GM21786 (cell line): Measurements from ENCODE around the gene HS6ST2.

Source experiments
- ATAC-seq: cut with Tn5 transposase; IDR thresholded peaks from one replicate; pipeline ENCODE4 v1.9.1; 2021; ENCODE audit not compliant: unreplicated experiment

HS6ST2 gene

DNA sequence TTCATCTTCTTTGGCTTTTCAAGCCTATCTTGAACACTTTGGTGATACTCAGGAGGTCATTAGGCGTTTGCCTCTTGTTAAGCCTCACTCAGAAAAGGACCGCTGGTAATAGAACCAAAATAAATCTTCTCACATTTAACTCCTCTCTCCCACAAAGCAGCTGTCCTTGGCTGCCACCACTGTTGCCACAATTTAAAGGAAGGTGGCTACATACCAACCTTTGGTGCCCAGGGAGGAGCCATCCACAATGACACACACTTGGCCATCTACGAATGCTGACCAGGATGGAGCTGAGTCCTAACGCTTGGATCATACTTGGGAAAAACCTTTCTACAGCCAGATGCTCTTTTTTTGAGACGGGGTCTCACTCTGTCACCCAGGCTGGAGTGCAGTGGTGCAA, 210.2 kb downstream of the HS6ST2 start:
- no peak for ATAC-seq

DNA sequence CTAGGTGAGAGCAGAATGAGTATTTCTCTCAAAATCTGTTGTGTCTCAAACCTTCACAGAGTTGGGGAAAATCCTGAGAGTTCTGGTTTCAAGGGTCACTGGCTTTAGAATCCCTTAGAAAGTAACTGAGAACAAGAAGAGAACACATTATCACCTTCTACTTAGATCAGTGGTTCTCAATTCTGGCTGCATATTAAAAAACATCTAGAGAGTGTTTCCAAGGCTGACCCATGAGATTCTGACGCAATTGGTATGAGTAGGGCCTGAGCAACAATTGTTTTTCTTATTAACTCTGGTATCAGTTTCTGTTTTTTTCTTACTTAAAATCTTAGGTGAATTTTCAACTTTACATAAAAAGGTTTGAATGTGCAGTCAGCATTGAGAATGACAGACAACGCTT, 212.8 kb downstream of the HS6ST2 start:
- ATAC-seq = no peak

DNA sequence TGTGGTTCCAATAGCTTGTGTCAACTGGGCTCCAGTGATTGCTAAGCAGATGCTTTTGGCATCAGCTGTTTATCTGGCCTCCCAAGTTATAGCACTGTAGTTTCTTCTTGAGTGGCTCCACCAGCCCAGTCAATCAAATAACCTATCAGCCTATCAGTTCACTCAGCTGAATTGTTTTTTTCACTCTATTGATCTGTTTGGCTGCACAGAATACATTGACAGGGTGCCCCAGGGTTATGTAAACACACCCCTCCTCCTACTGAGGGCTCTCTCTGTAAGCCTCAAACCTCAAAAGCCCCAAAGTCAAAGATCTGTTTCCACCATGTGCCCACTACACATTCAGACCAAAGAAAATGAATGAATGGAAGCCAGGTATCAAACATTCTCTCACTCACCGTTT, 214.0 kb downstream of the HS6ST2 start:
- no peak for ATAC-seq

DNA sequence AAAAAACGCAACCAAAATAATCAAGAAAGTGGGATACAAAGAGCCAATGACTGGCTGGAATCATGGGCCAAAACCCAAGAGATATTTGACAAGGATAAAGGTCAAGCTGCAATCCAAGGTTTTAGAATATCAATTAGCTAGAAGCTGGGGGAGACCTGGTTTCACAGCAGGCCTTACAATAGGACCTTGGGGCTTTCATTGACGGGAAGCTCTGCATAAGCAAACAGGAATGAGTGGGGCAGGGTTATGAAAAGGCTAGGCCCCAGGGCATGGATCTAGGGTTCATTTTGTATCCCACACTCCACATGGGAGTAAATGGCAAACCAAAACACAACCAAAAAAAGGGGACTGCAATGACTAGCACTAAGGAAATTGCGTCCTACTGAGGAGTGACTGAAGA, 215.3 kb downstream of the HS6ST2 start:
- no peak for ATAC-seq

DNA sequence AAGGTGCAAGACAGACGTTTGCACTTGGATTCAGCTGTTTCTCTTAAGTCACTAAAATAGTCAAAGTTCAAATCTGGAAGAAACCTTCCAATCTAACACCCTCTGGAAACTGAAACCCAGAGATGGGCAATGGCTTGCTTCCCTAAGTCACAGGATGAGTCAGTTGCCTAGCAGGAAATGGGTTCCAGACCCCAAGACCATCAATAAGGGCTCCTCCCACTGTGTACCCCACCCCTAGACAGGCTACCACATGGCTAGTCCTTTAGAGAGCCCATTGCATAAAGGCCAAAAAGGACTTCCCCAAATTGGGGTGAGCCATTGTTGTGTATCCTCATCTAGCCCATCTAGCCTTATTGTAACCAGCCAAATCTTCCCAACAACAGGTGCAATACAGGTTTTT, 216.2 kb downstream of the HS6ST2 start:
- no peak for ATAC-seq

DNA sequence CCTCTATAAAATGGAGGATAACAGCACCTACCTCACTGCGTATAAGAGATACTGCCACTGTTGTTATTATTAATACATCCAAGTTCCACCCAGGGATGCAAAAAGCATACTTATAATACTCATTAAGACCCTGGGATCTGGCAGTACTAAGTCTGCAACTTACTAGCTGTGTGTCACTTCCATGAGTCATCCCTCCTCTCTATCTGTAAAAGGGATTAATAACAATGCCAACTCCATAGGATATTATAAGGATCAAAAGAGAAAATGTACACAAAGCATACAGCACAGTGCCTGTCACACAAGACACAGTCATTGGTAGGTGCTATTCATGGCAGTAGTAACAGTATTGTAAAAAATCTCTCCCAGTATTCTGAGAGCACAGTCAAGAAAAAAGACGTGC, 216.7 kb downstream of the HS6ST2 start:
- ATAC-seq = no peak

DNA sequence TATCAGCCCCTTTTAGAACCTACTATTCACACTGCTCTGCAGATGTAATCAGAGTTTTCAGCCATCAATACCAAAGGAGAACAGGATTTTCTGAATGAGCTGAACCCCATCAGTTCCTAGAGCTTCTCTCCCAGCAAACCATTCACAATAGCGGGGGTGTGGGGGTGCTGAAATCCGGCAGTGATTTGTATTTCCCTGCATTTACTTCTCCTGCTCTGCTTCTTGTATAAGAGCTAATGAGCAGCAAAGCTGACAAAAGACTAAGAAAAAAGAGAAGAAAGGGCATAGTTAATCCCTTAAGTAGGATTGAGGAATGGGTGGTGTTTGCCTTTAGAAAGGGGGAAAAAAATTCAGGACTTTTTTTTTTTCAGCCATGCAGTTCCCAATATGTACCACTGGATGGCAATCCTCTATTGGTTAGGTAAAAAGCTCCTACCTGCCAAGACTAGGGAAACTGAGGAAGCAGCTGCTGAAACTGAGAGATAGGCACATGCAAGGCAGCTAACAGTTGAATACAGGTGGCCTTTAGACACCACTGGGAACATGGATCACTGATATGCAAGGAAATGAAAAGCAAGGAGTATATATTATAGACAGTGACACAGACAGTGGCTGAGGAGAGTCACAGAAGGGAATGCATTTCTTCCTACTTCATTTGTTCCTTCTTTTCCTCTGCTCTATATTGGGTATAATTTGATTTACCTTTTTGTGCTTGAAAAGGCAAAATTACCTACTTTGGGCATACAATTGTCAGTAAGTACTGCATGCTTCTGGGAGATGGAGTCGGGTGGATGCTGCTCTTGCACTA, 217.9 kb downstream of the HS6ST2 start:
- no peak for ATAC-seq

DNA sequence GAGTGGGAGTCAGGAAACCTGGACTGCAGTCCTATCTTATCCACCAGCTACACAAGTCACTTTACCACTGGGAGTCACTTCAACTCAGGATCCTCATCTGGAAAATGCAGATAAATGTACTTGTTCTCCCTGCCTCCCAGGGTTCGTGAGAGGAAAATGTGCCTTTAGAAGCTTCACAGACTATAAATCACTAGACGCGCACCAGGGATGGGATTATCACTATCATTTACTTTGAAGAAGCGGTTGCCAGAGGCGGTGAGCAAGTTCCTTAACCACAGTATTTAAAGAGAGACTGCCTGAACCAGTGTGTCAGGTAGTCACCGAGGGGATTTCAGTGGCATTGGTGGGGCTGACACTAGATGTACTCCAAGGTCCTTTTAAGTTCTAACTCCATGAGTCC, 219.5 kb downstream of the HS6ST2 start:
- ATAC-seq = no peak

DNA sequence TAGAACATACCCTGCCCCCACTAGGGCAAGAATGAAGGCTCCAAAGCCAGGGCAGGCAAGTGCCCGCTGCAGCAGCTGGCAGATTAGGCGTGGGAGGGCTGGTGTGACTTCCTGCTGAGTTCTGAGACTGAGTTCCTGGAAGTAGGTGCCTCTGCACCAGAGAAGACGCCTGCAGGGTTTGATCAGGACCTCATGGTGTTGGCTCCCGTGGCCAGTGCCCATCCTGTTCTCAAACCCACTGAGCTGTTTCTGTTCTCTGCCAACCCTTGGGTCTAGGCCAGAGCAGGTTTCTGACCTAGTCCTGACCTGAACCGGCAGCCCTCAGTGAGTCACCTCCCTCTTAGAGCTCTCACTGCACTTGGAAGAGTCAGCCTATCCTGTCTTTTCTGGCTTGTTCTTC, 220.7 kb downstream of the HS6ST2 start:
- ATAC-seq = no peak

DNA sequence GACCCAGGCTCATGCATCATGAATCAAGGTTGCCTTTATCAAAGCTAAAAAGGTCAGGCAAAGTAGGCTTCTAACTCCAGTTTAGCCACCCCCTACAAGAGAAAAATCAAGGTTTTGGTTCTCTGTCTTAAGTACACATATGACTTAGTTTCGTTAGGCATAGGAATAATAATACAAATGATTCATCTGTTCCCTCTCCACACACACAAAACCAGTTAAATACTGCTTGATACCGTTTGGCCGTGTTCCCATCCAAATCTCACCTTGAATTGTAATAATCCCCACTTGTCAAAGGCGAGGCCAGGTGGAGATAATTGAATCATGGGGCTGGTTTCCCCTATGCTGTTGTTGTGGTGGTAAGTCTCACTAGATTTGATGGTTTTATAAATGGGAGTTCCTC, 226.2 kb downstream of the HS6ST2 start:
- no peak for ATAC-seq

DNA sequence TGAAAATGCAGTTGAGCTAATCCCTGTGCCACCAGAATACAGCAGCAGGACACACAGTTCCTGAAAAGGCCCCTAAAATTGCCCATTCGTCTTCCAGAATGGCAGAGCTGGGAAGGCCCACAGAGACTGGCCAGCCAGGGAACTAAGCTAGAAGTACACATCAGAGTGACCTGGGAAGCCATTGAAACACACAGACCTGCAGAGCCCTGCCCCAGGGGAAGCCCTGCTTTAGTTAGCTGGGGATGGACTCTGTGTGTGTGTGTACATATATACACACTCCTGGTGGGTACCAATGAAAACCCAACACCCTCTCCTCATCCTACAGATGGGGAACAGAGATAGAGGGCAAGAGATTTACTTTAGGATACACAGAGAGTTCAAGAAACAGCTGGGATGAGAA, 227.7 kb downstream of the HS6ST2 start:
- no peak for ATAC-seq

DNA sequence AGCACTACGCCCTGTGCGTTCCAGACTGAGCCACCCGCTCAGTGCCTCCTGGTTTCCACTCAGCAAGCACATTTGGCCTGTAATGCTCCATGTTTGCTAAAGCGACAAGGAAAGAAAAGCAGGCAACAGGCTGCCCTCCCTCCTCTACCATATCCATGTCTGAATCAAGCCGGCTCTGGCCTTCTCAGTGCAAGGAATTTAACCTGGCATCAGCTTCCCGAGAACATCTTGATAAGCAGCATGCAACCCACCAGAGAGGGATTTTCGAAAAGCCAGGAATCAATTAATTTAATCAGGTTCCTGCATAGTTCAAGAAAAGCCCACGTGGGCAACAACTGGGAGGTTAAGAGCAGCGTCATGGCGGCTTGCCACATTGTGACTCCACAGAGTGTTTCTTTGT, 228.2 kb downstream of the HS6ST2 start:
- ATAC-seq = no peak

DNA sequence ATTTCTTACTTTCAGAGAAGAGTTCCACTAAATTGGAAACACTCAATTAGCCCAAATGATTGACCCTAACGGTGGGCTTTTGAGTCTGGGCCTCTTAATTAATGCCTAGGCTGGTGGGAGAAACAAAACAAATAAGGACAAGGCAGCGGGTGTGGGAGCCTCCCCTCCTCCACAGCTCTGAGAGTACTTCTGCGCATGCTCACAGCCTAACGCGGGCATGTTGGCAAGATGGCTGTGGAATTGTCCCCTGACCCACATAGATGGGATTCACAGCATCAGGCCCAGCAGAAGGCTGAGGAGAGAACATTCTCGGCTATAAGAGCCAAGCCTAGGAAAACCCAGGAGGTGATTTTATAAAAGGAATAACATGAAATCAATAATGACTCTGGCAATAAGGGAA, 230.1 kb downstream of the HS6ST2 start:
- no peak for ATAC-seq

DNA sequence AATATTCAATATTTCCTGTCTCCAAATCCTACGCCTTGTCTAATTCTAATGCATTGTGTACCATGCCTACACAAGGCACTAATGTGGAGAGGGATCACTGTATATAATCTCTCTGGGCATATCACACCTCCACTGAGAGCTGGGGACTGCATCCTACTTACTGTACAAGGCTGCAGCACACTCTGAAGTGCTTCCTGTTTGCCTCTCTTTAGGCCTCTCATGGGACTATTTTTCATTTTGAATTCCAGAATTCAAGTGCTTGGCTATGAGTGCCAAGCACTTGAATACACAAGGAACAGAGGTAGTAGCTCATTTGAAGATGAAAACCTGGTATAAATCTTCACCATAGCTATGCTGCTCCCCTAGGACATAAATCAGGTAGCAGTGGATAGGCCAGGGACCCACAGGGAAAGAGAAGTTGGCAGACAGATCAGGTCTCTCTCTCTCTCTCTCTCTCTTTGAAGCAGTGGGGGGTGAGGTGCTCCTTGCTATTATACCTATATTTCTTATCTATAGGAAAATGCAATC, 239.9 kb downstream of the HS6ST2 start:
- no peak for ATAC-seq

DNA sequence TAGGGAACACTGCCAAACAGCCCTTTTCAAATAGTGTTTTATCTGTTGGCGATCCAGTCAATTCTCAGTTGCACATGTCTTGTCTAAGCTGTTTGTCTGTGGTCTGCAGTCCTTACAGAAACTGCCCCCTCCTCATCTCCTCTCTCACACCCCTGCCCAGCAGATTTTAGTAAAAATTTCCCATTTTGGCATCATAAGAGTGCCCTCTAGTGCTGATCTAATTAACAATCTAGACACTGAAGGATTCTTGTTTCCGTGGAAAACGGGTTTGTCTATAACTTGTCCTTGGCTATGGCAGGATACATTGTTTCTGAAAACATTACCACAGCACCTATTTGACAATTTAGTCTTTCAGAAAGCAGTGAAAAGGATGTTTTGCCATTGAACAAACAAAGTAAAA, 242.4 kb downstream of the HS6ST2 start:
- no peak for ATAC-seq

DNA sequence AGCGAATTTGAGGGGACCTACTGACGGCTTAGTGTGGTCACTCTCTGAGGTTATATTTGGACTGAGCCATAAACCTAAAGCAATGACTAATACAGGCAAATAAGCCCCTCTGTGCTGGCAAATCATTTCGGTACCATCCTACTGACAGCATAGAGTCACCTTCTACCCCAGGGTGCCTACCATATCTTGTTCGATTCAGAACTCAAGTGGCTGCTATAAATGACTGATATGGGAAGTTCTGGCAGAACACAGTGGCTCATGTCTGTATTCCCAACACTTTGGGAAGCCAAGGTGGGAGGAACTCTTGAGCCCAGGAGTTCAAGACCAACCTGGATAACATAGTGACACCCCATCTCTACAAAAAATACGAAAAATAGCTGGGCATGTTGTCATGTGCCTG, 243.5 kb downstream of the HS6ST2 start:
- ATAC-seq = no peak

DNA sequence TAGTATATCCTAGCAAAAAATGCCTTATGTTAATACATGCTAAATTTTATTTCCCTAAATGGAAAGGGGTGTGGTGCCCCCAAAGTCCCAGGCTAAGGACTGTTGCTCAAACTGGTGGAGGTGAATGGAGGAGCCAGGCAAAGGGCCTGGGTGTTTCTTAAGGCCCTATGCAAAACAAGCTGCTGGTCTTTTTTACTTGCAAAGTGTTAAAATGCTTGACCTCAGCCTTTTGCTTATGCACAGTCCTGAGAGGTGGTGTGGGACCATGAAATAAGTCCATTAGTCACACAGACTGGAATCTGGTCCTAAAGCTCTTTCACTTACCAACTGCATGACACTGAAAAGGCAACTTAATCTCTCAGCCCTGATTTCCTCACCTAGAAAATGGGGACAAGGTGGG, 246.1 kb downstream of the HS6ST2 start:
- no peak for ATAC-seq

DNA sequence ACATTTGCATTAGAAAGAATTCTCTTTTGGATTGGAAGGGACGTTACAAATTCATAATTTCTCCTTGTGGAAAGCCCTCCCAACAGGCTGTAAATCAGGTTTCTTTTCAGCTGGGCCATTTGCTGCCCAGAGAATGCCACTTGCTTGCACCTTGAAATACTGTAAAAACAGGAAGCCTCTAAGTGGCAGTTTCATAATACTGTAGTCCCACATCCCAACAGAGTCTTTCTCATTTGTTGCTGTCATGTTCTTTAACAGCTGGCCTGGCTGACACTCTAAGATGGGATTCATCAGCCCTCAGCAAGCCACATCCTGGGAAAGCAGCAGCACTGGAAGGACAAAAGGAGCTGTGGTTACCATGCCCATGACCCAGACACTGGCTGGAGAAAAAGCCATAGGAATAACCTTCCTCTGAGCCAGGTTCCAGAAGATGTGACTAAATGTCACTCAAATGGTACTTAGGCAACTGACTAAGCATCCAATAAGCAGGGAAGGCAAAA, 247.7 kb downstream of the HS6ST2 start:
- ATAC-seq = no peak

DNA sequence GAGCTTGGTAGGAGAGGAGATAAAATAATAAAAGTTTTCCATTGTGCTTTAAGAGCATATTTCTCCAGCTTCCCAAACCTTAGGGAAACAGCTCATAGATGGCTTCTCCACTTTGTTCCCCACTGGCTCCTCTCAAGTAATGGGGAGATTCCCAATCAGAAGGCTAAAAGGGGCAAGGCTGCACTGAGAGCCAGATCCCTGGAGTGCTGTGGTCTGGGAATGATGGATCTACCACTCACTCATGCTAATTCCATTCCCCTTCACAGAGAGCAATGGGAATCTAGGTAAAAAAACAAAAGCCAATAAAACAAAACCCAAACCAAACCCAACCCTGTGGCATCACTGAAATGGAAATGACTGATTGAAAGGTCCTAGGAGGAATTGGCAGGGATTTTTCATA, 249.9 kb downstream of the HS6ST2 start:
- ATAC-seq = no peak

DNA sequence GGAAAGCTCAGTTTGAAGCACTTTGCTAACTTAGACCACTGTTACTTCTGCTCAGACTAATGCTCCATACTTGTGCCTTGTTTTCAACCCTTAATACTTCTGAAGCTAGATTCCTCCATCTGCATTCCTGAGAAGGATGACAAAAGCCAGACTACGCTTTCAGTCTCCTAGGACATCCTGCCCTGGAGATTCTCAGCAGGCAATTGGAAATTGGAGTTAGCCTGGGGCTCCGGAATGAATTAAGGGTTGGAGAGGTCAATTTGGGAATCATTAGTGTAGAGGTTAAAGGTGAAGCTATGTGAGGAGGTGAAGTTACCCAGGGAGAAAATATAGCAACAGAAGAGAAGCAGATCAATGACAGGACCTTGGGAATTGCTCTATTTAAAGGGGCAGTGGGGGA, 253.7 kb downstream of the HS6ST2 start:
- ATAC-seq = no peak

DNA sequence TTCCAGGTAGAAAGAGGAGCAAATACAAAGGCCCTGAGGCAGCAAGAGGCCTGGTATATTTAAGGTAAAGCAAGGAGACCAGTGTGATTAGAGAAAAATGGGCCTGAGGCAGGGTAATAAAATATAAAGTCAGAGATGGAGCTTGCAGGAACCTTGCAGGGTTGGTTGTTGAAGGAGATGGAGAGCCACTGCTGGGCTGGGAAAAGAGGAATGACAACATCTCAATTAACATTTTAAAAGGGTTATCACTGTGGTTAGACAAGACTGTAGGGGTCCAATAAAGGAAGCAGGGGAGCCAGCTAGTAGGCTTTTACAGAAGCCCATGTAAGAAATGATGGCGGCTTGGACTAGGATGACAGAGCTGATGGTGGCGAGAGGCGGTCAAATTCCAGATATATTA, 264.0 kb downstream of the HS6ST2 start:
- ATAC-seq = no peak

DNA sequence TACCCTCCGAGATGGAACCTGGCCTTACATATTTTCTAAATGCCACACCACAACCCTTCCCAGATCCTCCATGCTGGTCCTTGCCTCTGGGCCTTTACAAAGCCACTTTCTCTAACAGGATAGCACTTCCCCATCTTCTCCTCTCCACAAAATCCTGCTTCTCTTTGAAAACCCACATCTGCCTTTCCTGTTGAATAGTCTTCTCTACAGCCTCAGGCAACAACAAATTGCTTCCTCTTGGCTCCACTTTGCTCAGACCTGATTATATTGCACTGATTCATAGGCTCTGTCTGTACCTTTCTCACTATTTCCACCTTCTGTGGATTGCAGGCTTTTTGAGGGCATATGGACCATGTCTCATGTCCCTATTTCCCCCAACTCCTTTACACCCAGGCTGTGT, 265.9 kb downstream of the HS6ST2 start:
- ATAC-seq = no peak

DNA sequence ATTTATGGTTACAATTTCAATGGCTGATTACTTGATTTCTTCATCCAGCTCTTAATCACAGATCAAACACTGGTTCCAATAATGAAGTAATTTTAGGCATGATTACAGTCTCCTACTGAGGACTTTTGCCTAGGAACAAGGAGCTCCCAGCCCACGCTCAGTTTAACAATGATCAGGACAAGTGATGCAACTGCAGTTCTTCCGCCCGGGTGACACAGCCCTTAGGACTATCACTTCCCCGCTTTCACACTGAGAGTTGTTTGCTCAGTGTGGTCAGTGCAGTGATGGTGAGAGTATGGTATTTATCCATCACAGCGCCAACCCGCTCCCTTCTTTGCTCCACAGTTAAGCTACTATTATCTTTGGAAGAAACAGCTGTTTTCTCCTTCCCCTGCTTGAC, 266.4 kb downstream of the HS6ST2 start:
- ATAC-seq = no peak
